ENCODE results near the gene XXYLT1.

XXYLT1 gene

GRCh38 chr3:195251336-195252065 is 19.5 kb downstream of the XXYLT1 start:
- no peak for DNase-seq (ENCODE audit: low read depth in 2 of 3, low spot score in 1 of 3)

GRCh38 chr3:195250473-195251251 is 20.3 kb downstream of the XXYLT1 start:
- no peak for DNase-seq (ENCODE audit: low read depth in 2 of 3, low spot score in 1 of 3)

- DNase-seq (ENCODE audit: low read depth in 2 of 3, low spot score in 1 of 3): no peak
Observed at GRCh38 chr3:195249858-195250464, 21.0 kb downstream of the XXYLT1 start.

- DNase-seq (ENCODE audit: low read depth in 2 of 3, low spot score in 1 of 3): no peak
Observed at GRCh38 chr3:195249057-195249770, 21.7 kb downstream of the XXYLT1 start.

GRCh38 chr3:195248281-195248680 is 22.7 kb downstream of the XXYLT1 start:
- DNase-seq (ENCODE audit: low read depth in 2 of 3, low spot score in 1 of 3): no peak

- DNase-seq (ENCODE audit: low read depth in 2 of 3, low spot score in 1 of 3): no peak
Observed at GRCh38 chr3:195247863-195248189, 23.1 kb downstream of the XXYLT1 start.

- no peak for DNase-seq (ENCODE audit: low read depth in 2 of 3, low spot score in 1 of 3)
Observed at GRCh38 chr3:195247086-195247862, 23.7 kb downstream of the XXYLT1 start.

- DNase-seq (ENCODE audit: low read depth in 2 of 3, low spot score in 1 of 3): no peak
Observed at GRCh38 chr3:195246581-195246995, 24.4 kb downstream of the XXYLT1 start.

GRCh38 chr3:195245531-195245951 is 25.4 kb downstream of the XXYLT1 start:
- no peak for DNase-seq (ENCODE audit: low read depth in 2 of 3, low spot score in 1 of 3)

- DNase-seq (ENCODE audit: low read depth in 2 of 3, low spot score in 1 of 3): no peak
Observed at GRCh38 chr3:195241592-195242355, 29.2 kb downstream of the XXYLT1 start.

- no peak for DNase-seq (ENCODE audit: low read depth in 2 of 3, low spot score in 1 of 3)
Observed at GRCh38 chr3:195240939-195241338, 30.0 kb downstream of the XXYLT1 start.

GRCh38 chr3:195240171-195240701 is 30.7 kb downstream of the XXYLT1 start:
- no peak for DNase-seq (ENCODE audit: low read depth in 2 of 3, low spot score in 1 of 3)

GRCh38 chr3:195239121-195239520 is 31.8 kb downstream of the XXYLT1 start:
- DNase-seq (ENCODE audit: low read depth in 2 of 3, low spot score in 1 of 3): no peak

GRCh38 chr3:195238586-195239118 is 32.3 kb downstream of the XXYLT1 start:
- no peak for DNase-seq (ENCODE audit: low read depth in 2 of 3, low spot score in 1 of 3)

- no peak for DNase-seq (ENCODE audit: low read depth in 2 of 3, low spot score in 1 of 3)
Observed at GRCh38 chr3:195238081-195238571, 32.8 kb downstream of the XXYLT1 start.

GRCh38 chr3:195236801-195237570 is 34.0 kb downstream of the XXYLT1 start:
- DNase-seq (ENCODE audit: low read depth in 2 of 3, low spot score in 1 of 3): no peak

- DNase-seq (ENCODE audit: low read depth in 2 of 3, low spot score in 1 of 3): no peak
Observed at GRCh38 chr3:195236076-195236798, 34.7 kb downstream of the XXYLT1 start.

GRCh38 chr3:195230244-195230643 is 40.7 kb downstream of the XXYLT1 start:
- no peak for DNase-seq (ENCODE audit: low read depth in 2 of 3, low spot score in 1 of 3)
